HG03066 (cell line): ENCODE measurements around the gene MACROH2A2.
"Not testable (repeated sequence)": the region's sequence is repeated elsewhere in the genome, so short reads cannot be mapped to it uniquely, and the experiment has no call there.

Experiments used
- ATAC-seq: cut with Tn5 transposase; IDR thresholded peaks from one replicate; pipeline ENCODE4 v1.9.1; 2021; ENCODE audit warnings: low read depth; ENCODE audit not compliant: unreplicated experiment

MACROH2A2 gene

DNA sequence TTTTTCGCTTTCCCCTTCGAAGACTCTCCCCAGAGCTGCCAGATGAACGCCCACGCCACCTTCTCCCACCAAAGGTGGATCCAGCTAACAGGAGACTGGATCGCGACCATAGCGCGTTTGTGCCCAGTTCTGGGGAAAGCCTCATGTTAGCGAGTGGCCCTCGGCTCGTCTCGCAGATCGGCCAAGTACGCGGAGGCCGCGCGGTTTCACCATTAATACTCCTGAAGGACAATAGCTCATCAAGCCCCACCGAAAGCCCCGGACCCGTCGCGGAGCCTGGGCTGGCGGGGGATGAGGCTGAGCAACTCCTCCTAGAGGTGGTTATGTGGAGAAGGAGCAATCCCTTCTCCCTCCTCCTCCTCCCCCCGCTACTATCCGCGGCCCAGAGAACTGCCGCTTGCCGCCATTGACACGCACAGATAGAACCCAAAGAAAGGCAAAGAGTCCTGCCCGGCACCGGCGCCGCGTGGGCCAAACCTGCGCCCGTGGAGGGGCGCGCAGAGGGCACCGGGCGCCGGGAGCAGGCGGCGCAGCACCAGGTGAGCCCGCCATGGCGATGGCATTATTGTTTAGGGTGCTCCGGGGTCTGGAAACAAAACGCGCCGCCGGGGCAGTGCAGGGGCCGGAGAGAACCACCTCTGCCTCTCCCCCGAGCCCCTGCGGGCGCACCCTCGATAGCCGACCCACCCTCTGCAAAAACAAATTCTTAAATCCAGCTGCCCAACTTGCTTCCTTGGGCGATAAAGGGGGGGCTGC is at the start of gene MACROH2A2:
Gene MACROH2A2 (plus strand): TSS at position 385 of the 756 bp plus-strand sequence. CDS start 22,813 bp downstream, outside the sequence.
- ATAC-seq, result no peak

DNA sequence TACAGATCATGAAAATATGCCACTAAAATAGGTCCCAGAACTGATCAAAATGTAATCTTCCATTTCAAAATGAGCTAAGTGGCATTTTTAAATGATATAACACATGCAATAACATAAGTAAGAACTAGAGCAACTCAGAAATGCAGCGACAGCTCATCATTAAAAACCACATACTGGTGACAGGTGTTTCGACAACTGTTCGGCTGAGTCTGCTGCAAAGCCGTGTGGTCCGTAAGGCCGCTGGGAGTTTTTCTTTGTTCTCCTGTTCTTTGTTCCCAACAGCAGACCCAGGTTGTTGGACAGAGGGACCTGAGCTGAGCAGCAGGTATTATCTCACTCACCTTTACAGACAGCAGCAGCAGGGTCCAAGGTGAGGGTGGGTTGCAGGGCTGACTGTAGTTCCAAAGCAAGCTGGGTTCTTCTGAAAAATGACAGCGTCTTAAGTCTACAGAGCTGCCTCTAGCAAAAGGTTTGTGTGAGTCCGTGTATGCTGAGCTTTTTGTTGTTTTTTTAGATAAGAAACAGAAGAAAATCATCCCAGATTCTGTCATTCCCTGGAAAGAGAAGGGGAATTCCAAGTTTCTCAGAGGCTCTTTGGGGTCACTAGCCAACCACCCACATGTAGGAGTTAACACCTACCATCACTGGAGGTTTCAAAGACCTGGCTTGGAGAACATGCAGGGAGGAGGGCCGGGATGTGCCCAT is 45.4 kb upstream of the MACROH2A2 start:
- no peak for ATAC-seq

DNA sequence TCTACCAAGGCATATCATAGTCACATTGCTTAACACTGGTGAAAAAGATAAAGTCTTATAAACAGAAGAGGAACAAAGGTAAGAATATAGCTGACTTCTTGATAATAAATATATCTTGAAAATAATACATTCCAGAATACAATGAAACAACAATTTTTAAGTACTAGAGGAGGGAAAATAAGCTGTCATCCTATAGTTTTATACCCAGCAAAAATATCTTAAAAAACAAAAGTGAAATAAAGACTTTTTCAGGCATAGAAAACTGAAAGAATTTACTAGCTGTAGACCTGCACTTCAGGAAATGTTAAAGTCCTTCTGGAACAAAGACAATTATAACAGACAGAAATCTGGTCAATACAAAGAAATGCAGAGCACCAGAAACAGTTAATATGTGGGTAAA is 21.4 kb upstream of the MACROH2A2 start:
- no peak for ATAC-seq

DNA sequence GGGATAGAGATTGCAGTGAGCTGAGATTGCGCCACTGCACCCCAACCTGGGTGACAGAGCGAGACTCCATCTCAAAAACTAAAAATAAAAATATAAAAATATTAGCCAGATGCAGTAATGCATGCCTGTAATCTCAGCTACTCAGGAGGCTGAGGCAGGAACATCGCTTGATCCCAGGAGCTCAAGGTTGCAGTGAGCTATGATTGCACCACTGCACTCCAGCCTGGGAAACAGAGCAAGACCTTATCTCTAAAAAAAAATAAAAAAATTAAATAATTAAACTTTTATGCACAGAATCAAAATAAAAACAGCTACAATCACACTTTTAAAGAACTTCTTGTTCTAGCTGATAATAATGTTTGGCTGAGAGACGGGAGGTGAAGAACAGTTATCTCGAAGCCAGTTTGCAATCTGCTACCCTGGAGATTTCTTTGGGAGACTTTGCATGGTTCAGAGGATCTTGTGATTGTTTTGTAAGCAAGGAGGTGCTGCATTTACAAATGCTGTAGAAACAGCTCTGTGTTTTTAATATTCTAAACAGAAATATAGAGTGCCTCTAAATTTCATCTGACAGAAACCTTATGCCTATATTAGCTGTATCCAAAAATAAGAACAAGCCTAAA is 19.9 kb upstream of the MACROH2A2 start:
- ATAC-seq, result no peak

GRCh38 chr10:70034232-70034631 is 18.4 kb upstream of the MACROH2A2 start:
- no peak for ATAC-seq

DNA sequence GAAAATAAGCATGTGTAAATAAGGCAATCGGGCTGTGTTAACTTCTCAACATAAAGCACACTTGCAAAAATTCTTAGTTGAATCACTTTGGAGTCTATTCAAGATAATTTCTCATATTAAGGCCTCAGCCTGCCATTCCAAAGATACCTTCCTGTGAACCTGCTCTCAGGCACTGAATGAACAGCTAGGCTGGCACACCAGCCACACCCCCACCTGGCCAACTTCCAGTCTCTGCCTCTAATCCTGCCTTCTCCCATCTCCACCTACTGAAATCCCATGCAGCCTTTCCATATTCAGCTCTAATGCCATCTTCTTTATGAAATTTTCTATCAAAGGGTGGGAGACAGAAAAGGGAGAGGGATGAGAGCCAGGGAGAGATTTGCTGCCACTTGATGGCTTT is 17.1 kb upstream of the MACROH2A2 start:
- ATAC-seq, result no peak

DNA sequence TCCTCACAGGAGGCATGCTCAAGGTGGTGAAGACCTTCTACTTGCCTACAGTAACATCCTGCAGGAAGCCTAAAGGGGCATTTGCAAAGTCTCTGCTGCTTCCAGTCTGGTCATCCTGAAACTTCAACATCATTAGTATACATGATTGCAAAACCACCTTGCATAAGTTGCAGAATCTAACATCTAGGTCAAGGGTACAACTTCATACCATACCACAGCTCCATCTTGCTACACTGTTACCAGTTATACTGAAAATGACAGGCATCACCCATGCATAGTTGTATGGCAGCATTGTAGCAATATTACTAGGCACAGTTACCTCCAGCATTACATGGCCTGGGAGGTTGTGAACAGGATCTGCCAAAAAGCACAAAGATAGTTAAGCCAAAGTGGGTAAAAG is 13.7 kb upstream of the MACROH2A2 start:
- no peak for ATAC-seq

- no peak for ATAC-seq
Observed at GRCh38 chr10:70041016-70041415, 11.6 kb upstream of the MACROH2A2 start.

DNA sequence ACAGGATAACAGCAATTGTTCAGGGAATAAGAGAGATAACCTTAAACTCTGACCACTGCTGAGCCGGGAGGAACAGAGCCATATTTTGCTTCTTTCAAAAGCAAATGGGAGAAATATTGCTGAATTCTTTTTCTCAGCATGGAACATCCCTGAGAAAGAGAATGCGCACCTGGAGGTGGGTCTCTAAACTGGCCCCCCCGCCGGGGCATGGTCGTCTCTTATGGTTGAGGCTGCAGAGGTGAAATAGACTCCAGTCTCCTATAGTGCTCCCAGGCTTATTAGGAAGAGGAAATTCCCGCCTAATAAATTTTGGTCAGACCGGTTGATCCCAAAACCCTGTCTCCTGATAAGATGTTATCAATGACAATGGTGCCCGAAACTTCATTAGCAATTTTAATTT is 10.9 kb upstream of the MACROH2A2 start:
- not testable (repeated sequence) for ATAC-seq

DNA sequence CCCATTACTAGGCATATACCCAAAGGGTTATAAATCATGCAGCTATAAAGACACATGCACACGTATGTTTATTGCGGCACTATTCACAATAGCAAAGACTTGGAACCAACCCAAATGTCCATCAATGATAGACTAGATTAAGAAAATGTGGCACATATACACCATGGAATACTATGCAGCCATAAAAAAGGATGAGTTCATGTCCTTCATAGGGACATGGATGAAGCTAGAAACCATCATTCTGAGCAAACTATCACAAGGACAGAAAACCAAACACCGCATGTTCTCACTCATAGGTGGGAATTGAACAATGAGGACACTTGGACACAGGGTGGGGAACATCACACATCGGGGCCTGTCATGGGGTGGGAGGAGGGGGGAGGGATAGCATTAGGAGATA is 5.6 kb upstream of the MACROH2A2 start:
- not testable (repeated sequence) for ATAC-seq

- ATAC-seq, result no peak
Observed at GRCh38 chr10:70048030-70048723, 4.5 kb upstream of the MACROH2A2 start.

DNA sequence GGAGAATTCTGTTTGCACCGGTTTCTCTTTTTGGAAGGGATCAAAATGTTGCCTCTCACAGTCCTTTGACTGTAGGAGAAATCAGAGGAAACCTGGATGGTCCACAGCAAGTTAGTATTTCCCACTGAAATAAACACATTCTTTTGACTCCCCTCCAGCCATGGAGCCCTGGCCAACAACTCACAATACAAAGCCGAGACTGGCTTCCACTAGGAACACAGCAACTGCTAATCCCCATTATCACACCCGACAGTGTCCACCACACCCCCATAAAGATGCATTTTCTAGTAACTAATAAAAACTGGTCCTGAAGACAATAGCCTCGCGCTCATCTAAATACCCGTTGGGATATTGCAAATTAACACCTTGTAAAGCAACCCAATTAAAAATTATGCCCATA is 798 bp upstream of the MACROH2A2 start:
- no peak for ATAC-seq

DNA sequence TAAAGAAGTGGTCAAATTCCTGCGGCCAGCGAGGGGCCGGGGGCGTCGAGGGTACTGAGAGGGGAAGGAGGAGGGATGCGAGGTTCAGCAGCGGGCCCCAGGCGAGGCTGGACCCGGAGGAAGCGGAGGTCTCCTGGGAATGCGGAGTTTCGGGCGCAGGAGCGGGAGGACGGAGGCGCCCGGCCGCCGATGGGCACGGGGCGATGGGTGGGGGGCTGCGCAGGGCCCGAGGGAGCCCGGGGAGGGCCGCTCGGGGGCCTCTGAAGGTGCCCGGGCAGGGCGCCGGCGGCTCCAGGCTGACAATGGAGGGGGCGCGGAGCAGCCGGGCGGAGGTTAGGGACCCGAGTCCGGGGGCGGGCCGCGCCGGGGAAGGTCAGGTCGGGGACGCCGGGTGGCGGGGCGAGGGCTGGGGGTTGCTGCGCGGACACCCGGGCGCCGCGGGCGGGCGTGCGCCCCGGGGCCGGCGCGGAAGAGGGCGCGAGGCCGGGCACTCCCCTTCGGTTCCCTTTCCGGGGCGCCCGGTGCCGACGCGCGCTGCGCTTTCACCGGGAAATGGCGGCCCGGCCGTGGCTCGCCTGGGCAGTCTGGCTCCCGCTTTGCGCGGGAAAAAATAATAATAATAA is 683 bp downstream of the MACROH2A2 start:
- no peak for ATAC-seq

GRCh38 chr10:70053841-70054288 is 1.2 kb downstream of the MACROH2A2 start:
- ATAC-seq, result no peak

DNA sequence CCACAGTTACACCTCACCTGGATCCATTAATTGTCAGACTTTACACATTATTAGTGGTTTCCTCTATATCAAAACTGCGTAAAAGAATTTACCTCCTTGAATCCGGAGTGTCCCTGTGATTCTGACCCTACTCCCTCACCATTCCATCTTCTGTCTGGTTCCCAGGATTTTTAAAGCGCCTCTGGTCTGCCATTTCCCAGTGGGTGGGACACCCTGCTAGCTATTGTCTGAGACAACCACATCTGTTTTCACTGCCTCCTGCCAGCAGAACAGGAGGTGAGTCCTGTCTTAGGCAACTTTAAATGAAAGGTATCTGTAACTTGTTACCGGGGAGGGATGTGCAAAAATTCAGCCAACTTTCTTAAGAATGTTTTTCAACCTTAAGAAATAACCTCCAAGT is 2.3 kb downstream of the MACROH2A2 start:
- no peak for ATAC-seq

DNA sequence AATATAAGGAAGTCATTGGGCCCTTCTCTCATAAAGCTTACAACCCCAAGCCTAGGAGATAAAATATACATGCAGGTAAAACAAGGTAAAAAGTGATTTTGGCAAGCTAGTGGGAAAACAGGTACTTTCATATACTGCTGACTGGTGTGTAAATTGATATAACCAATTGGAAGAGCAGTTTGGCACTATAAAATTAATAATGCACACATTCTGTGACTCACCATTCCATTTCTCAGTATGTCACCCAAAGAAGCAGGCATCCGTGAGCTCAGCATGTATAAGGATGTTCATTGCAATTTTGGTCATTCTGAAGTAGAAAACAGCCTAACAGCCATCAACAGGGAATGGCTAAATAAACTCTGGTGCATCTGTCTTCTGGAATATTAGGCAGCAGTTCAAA is 2.9 kb downstream of the MACROH2A2 start:
- no peak for ATAC-seq

- ATAC-seq, result no peak
Observed at GRCh38 chr10:70057306-70057705, 4.7 kb downstream of the MACROH2A2 start.

GRCh38 chr10:70060389-70060788 is 7.7 kb downstream of the MACROH2A2 start:
- ATAC-seq, result no peak

DNA sequence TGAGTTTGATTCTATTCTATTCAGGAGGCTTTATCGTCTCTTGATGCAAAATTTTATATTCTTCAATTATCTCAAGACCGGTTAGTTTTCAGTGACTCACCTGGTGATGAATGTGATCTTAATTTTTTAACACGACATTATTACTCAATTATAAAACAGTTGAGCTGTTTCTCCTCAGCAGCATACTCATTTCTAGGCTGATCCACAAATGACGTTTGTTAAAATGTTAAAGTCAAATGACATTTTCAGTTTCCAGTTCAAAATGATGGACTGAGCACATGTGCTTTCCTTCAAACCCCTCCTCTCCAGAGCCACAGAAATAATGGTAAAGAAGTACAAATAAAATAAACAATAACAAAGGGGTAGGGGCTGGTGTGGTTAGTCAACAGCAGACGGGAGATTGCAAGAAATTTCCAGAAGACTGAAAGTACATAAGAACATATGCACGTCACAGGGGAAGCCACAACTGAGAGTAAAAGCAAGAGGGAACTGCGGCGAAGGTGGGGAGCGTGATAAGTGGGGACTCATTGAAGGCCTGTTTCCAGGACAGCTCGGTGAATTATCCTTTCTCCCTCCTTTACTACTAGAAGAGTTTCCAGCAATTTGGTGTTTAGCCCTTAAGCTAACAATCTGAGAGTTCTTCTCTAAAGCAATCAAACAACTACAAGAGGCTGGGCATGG is 10.9 kb downstream of the MACROH2A2 start:
- ATAC-seq, result no peak

DNA sequence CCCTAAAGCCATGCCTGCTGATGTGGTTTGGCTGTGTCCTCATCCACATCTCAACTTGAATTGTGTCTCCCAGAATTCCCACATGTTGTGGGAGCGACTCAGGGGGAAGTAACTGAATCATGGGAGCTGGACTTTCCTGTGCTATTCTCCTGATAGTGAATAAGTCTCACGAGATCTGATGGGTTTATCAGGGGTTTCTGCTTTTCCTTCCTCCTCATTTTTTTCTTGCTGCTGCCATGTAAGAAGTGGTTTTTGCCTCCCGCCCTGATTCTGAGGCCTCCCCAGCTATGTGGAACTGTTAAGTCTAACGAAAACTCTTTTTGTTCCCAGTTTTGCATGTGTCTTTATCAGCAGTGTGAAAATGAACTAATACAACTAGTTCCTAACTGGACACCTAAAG is 11.8 kb downstream of the MACROH2A2 start:
- no peak for ATAC-seq
